Measurements from ENCODE around the gene PNLIPRP1. TPM values are rescaled to one million over a fixed set of nuclear protein-coding genes. Genes with fewer than 3 reads are reported as not detected.

The PNLIPRP1 gene
- total and polyA plus RNA-seq, 11 donors, result 0.08 to 1.5 (median 0.53) TPM; not detected in 6

GRCh38 chr10:116620423-116621400 lies 30.0 kb downstream of the PNLIPRP1 start, which contains the start of gene PNLIPRP2:
Gene PNLIPRP2 (plus strand): TSS chr10:116620953.
- no peaks in the 10 kb centered on the region for H3K9me3 ChIP-seq
- intact Hi-C loops (cut with DNase I), result no loop called here
- H3K27me3 ChIP-seq, result peaks cover 0 to 20% (median 0%) of the 10 kb centered on the region in 9 donors
- peak in 2 of 4 donors; percentile 19 to 34 for ATAC-seq
- WGBS, 4 donors, result 54 to 73% (median 67%) methylated on average over 16 to 20 of the region's 20 CpGs
- no peaks in the 10 kb centered on the region for H3K4me1 ChIP-seq
- no peak for DNase-seq
- H3K36me3 ChIP-seq, result no peaks in the 10 kb centered on the region
- no peak within 1 kb of the TSS for H3K4me3 ChIP-seq
- no peak within 1 kb of the TSS for H3K27ac ChIP-seq
- TF ChIP-seq, protein P1, sequence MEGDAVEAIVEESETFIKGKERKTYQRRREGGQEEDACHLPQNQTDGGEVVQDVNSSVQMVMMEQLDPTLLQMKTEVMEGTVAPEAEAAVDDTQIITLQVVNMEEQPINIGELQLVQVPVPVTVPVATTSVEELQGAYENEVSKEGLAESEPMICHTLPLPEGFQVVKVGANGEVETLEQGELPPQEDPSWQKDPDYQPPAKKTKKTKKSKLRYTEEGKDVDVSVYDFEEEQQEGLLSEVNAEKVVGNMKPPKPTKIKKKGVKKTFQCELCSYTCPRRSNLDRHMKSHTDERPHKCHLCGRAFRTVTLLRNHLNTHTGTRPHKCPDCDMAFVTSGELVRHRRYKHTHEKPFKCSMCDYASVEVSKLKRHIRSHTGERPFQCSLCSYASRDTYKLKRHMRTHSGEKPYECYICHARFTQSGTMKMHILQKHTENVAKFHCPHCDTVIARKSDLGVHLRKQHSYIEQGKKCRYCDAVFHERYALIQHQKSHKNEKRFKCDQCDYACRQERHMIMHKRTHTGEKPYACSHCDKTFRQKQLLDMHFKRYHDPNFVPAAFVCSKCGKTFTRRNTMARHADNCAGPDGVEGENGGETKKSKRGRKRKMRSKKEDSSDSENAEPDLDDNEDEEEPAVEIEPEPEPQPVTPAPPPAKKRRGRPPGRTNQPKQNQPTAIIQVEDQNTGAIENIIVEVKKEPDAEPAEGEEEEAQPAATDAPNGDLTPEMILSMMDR (IDR thresholded peaks at IDR 0.05), result no peak
- TF ChIP-seq POLR2A (IDR thresholded peaks at IDR 0.05), result no peak

DNA sequence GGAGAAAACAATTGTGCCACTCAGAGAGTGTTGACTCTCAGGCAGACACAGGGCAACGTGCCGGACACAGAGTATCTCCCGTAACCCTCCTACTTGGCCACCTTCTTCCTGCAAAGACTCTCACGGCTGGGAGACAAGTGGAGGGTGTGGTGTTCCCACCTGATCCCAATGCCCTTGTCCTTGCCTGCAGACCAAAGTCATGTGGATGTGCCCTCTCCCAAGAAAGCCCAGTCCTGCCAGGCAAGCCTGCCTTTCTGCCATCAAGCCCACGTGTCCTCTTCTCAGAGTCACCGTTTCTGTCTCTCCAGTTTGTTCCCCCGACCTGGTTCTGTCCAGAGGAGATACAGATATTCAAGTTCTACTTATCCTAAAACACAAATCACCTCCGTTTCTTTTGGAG lies 30.7 kb downstream of the PNLIPRP1 start:
- H3K4me1 ChIP-seq, result no peaks in the 10 kb centered on the region
- WGBS, 4 donors, result 72 to 82% (median 81%) methylated on average over 8 of the region's 8 CpGs
- H3K27me3 ChIP-seq, result peaks cover 0 to 27% (median 2%) of the 10 kb centered on the region in 9 donors
- no peaks in the 10 kb centered on the region for H3K9me3 ChIP-seq
- TF ChIP-seq POLR2A (IDR thresholded peaks at IDR 0.05), result no peak
- TF ChIP-seq, protein P1 (IDR thresholded peaks at IDR 0.05), result no peak
- H3K27ac ChIP-seq, result no peak overlapping the region
- no peak overlapping the region for H3K4me3 ChIP-seq
- no peaks in the 10 kb centered on the region for H3K36me3 ChIP-seq
- DNase-seq, result no peak
- no peak for ATAC-seq
- intact Hi-C loops (cut with DNase I), result no loop called here

DNA sequence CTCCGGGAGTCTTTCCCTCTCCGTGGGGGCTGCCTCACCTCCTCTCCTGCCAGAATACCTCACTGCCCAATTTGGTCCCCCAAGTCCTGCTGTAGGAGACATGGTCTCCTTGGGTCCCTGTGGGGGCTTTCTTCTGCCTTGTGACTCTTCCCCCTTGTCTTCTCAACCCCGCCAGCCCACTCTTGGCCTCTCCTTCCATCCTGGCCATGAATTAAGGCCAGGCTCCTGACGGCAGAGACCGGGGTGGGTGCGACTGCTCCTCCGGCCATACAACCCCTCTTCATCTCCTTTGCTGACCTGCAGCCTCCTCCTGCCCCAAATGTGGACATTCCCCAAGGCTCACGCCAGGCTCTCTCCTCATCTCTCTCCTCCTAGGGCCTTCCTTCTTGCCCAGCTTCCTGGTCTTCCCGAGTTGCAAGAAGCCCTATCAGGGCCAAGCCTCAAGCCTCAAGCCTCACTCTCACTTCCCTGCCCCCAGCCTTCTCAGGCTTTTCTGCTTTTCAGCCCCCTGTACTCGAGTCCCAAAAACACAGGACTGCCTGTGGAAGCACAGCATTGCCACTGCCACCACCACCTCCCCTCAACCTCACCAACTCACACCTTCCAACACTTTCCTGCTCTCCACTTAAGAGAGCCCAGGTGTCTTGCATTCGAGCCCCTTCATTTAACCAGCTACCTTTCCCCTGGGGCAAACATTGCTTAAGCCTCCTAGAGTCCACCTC lies 31.3 kb downstream of the PNLIPRP1 start:
- no peak overlapping the region for H3K27ac ChIP-seq
- no peaks in the 10 kb centered on the region for H3K9me3 ChIP-seq
- ATAC-seq (no peak), DNase-seq (no peak)
- no peaks in the 10 kb centered on the region for H3K36me3 ChIP-seq
- no peaks in the 10 kb centered on the region for H3K4me1 ChIP-seq
- 78 to 82% (median 81%) methylated on average over 11 of the region's 11 CpGs for WGBS, 4 donors
- TF ChIP-seq, protein P1 (IDR thresholded peaks at IDR 0.05), result no peak
- no peak for TF ChIP-seq POLR2A (IDR thresholded peaks at IDR 0.05)
- no peak overlapping the region for H3K4me3 ChIP-seq
- H3K27me3 ChIP-seq, result peaks cover 0 to 33% (median 8%) of the 10 kb centered on the region in 9 donors
- intact Hi-C loops (cut with DNase I), result no loop called here

GRCh38 chr10:116625845-116626244 lies 35.1 kb downstream of the PNLIPRP1 start:
- Histone ChIP-seq H3K27me3 (peaks cover 0 to 44% (median 20%) of the 10 kb centered on the region in 9 donors), H3K27ac (no peak overlapping the region), H3K4me3 (no peak overlapping the region), H3K9me3 (no peaks in the 10 kb centered on the region), H3K4me1 (peaks cover 0 to 7% (median 0%) of the 10 kb centered on the region in 12 donors), H3K36me3 (no peaks in the 10 kb centered on the region)
- intact Hi-C loops (cut with DNase I), result loop anchor here in 3 of 10 donors (5.0 kb wide), 2 partner anchors 161 to 546 kb away; no protein-coding TSS in a partner anchor
- 87 to 92% (median 89%) methylated on average over 7 of the region's 7 CpGs for WGBS, 4 donors
- DNase-seq, result no peak
- ATAC-seq, result no peak
- TF ChIP-seq, protein P1 (IDR thresholded peaks at IDR 0.05), result no peak
- TF ChIP-seq POLR2A (IDR thresholded peaks at IDR 0.05), result no peak
